GM21423 (cell line): ENCODE results near the gene FARP2.

Source experiments
- ATAC-seq: cut with Tn5 transposase; IDR thresholded peaks from one replicate; pipeline ENCODE4 v1.9.1; 2021; ENCODE audit warnings: mild to moderate bottlenecking, moderate library complexity; ENCODE audit not compliant: unreplicated experiment

Gene FARP2

GRCh38 chr2:241321886-241322285 lies 34.2 kb upstream of the FARP2 start:
- no peak for ATAC-seq

GRCh38 chr2:241323778-241324177 lies 32.3 kb upstream of the FARP2 start:
- ATAC-seq: no peak

- ATAC-seq: no peak
Observed at GRCh38 chr2:241324775-241325174, 31.3 kb upstream of the FARP2 start.

- no peak for ATAC-seq
Observed at GRCh38 chr2:241325257-241325656, 30.8 kb upstream of the FARP2 start.

DNA sequence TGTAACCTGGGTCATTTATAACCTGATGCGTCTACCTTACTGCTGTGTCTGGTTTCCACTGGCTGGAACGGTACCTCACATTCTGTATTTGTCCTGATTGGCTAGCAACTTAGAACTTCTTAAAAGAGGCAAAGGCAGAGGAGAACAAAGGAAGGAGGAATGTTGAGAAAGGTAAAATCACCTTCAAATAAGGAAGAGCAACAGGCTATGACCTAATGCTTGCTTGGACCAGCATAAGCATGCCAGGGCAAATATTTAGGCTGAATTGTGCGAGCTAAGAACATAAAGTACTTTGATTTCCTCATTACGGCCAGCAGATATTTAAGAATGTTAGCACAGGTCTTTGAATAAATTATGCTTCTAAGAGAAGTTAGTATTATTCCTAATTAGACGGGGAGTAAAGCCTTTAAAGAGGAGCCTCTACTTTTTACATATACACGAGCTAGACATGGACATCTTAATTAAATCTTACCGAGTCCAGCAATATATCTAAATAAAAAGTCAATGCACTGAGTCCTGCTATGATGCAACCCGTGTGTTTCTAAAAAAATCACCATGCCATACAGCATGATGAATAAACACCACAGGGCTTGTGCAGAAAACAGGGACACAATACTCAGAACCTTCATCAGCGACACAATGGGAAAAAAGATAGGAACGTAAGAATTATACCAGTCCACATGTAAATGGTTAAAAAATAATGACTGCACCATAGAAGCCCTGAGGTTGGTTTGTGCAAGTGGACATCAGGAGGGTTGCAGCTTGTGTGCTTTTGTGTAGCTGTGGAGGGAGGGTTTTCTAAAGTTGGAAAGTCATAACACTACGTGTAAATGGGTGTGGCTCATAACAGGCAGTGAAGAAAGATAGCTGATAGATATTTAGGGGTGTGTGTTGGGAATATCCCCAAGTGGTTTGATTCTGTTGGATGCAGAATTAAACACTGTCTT lies 26.1 kb upstream of the FARP2 start:
- no peak for ATAC-seq

DNA sequence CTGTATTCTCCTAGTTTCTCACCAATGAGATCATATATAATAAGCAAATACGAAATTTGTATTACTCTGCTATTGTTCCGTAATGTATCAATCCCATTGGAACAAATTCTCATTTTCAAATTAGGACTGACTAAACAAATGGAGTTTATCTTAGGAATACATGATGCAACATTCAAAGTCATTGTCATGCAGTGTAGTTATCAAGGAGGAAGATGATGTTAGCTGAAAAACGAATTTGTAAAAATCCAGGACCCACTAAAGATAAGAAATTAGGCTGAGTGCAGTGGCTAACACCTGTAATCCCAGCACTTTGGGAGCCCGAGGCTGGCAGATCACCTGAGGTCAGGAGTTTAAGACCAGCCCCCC lies 25.5 kb upstream of the FARP2 start:
- ATAC-seq: no peak

- no peak for ATAC-seq
Observed at GRCh38 chr2:241334813-241335212, 21.3 kb upstream of the FARP2 start.

DNA sequence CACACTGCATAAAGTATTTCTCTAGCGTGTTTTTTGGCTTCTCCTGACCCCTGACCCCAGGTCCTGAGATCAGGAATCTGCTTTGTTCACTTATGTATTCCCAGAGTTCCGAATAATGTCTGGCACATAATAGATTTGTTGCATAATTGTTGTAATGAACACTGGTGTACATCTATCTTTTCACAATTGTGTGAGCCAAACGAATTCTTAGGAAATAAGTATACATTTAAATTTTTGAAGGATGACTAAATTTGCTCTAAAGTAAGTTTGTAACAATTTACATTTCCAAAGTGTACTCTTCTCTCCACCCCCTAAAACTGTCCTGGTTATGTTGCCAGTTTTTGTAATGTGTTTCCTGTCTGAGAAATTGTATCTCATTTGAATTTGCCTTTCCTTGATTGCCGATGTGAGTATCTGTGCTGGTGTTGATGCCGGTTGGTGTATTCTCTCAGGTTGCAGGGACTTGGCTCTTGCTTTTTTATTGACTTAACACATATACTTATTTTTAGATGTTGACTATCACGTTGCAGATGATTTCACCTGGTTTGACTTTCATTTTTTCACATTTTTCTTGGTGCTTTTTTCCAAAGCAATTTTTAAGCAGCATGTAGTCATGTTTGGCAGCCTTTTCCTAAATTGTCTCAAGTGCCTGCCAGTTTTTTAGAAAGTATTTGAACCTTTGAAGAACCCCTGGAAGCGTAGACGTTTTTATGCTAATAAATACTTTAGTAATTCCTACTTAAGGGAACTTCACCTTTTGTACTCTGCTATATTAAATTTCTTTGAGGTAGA lies 16.1 kb upstream of the FARP2 start:
- ATAC-seq: no peak

DNA sequence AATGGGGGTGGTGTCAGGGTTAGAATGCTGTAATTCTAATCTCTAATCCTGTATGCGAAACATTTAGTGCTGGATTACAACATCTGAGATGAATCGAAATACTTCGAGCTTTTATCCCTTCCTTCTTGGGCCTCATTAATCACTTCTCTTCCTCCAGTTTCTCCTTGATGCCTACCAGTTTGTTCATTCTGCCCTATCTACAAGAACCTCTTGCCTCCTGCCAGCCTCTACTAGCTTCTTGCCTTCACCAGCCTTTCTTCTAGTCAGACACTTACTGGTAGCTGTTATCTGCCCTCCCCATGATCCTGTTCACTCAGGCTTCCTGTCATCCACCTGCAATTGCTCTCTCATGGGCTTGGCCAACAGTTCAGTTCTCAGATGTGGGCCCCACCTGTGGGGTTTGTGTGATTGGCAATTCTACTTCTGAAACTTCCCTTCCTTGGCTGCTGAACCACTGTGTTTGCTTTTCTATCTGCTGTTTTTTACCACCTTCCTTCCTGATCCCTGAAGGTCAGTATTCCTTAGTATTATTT lies 15.4 kb upstream of the FARP2 start:
- ATAC-seq: no peak

- no peak for ATAC-seq
Observed at GRCh38 chr2:241344925-241345651, 11.0 kb upstream of the FARP2 start.

GRCh38 chr2:241349941-241350340 lies 6.1 kb upstream of the FARP2 start:
- ATAC-seq: no peak

DNA sequence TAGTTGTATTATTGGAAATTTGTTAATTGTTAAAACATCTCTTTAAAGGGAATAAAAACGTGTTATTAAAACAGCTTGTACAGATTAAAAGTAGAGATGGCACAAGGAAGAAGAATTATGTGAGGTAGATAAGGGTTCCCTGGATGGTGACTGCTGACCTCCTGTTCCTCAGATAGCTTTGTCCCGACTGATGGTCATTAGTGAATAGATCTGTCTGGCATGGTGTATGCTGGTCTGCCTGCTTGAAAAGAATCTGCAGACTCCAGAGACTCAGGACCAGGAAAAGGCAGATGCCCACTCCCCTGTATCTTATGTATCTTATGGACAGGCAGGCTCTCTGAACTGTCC lies 5.6 kb upstream of the FARP2 start:
- no peak for ATAC-seq

GRCh38 chr2:241350878-241351639 lies 5.0 kb upstream of the FARP2 start:
- no peak for ATAC-seq

DNA sequence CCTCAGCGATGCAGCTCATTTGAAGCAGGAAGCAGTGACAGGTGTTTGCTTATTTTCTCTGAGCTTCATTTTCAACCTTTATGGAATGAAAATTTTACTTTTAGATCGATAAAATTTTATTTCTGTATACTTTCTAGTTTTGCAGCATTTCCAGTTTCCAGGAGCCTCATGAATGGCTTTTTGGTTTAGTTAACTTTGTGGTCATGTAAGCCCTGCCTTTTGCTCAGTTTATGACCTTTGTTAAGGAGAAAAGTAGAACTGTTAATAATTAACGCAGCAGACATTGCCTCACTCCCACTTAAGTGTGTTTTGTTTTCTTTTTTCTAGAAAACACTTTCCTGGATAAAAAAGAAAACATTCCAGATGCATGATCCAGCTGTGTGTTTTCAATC lies 4.4 kb upstream of the FARP2 start:
- no peak for ATAC-seq

DNA sequence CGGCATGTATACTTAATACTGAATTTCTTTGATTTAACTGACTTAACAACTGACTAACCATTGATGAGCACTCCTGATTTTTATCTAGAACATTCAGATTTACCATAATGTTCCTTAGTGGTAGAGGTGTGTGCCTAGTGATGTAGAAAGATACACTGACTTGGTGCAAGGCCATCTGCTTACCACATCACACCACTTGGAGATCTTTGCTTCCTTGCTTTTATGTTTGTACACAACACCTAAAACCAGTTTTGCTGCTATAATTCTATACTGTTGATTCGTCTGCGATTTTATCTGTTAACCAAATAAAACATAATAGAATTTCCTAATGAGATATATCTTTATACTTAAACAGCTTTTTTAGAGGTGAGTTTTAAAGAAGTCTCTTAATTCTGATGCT lies 3.9 kb upstream of the FARP2 start:
- ATAC-seq: no peak

DNA sequence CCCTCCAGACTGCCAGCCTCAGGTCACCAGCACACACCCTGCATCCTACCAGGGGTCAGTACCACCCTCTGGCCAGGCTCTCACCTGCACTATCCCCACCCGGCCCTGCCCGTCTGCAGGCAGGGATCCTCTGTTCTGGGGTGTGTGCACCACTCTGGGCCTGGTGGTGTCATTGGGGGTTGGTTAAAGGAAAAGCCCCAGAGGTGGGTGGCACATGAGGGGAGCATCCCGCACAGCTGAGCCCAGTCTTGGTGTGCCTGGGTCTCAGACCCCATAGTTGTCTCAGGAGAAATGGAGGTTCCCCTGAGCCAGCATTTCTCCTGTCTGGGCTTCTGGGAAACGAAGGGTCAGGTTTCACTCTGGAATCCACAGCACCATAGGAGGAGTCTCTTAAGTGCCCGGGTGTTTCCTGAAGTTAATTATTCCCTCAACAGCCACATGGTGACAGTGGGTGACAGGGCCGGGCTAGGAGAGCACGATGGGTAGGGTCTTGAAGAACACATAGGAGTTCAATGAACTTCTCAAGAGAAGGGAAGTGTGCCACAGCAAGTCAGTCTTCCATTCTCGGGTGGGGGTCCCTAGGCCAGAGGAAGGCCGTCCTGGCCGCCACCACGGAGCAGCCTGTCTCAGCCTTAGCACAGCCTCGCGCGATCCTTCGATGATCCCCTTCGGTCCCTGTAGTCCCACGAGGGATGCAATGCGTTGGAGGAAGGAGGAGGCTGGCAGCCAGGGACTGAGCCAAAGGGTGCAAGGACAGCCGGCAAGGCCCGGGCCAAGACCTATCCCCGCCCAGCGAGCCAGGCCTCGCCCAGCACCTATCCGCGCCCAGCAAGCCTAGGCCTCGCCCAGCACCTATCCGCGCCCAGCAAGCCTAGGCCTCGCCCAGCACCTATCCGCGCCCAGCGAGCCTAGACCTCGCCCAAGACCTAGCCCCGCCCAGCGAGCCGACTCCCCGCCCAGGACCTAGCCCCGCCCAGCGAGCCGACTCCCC lies 1.1 kb upstream of the FARP2 start:
- ATAC-seq: no peak

- ATAC-seq: no peak
Observed at GRCh38 chr2:241356871-241357260, 781 bp downstream of the FARP2 start.

- no peak for ATAC-seq
Observed at GRCh38 chr2:241357531-241357930, 1.4 kb downstream of the FARP2 start.

GRCh38 chr2:241358470-241358869 lies 2.4 kb downstream of the FARP2 start:
- ATAC-seq: peak; percentile 26
